IPS DF 6.9 (cell line): ENCODE data around the gene HECTD4.
A peak's percentile ranks its signal among the peaks of the same experiment; 100 is the strongest.

Experiments
- DNase-seq: peaks from one replicate; pipeline ENCODE4 v3.0.0-alpha.2; 2013; ENCODE audit warnings: low read depth, low spot score
- H3K27ac ChIP-seq: one replicate; pipeline ENCODE4 v1.5.1; 2013; ENCODE audit warnings: low read length, control low read depth
- H3K27me3 ChIP-seq: 2 replicates; pipeline ENCODE4 v1.6.1; 2013; ENCODE audit warnings: mild to moderate bottlenecking, low read length; ENCODE audit not compliant: control insufficient read depth, insufficient read depth
- H3K36me3 ChIP-seq: 2 replicates; pipeline ENCODE4 v1.6.1; 2013; ENCODE audit warnings: low read length; ENCODE audit not compliant: control insufficient read depth, insufficient read depth
- H3K4me1 ChIP-seq: 2 replicates; pipeline ENCODE4 v1.6.1; 2013; ENCODE audit warnings: low read length; ENCODE audit not compliant: control insufficient read depth, insufficient read depth
- H3K4me3 ChIP-seq: 2 replicates; pipeline ENCODE4 v1.5.1; 2013; ENCODE audit warnings: mild to moderate bottlenecking, low read length
- H3K9me3 ChIP-seq: 2 replicates; pipeline ENCODE4 v1.6.1; 2013; ENCODE audit warnings: low read length, inconsistent platforms; ENCODE audit not compliant: control insufficient read depth, insufficient read depth
- WGBS: extraction: QIAGEN DNeasy Blood & Tissue Kit; methylation state at CpG from one replicate; pipeline ENCODE4 v1.1.7; 2013; ENCODE audit warnings: mixed read lengths, missing lambda C conversion rate; ENCODE audit not compliant: insufficient read length, insufficient coverage; 5-methylcytosine and 5-hydroxymethylcytosine counted together

The HECTD4 gene

GRCh38 chr12:112146123-112146522 lies 236.1 kb downstream of the HECTD4 start:
- Histone ChIP-seq H3K27ac (no peak overlapping the region), H3K4me3 (no peak overlapping the region), H3K36me3 (peaks cover 25% of the 10 kb centered on the region; the same call in 1 of the 2 replicates), H3K4me1 (no peaks in the 10 kb centered on the region), H3K27me3 (no peaks in the 10 kb centered on the region), H3K9me3 (no peaks in the 10 kb centered on the region)
- no peak for DNase-seq
- WGBS = no CpG with 5 or more reads among the region's 1 CpG

GRCh38 chr12:112140728-112141127 lies 241.5 kb downstream of the HECTD4 start:
- peaks cover 17% of the 10 kb centered on the region; the same call in 1 of the 2 replicates for H3K36me3 ChIP-seq
- no peak overlapping the region for H3K27ac ChIP-seq
- no peaks in the 10 kb centered on the region for H3K9me3 ChIP-seq
- H3K4me3 ChIP-seq = no peak overlapping the region
- no peaks in the 10 kb centered on the region for H3K4me1 ChIP-seq
- no CpG with 5 or more reads among the region's 5 CpGs for WGBS
- no peak for DNase-seq
- no peaks in the 10 kb centered on the region for H3K27me3 ChIP-seq

- Histone ChIP-seq H3K36me3 (0 out of 2 replicates have a peak, but pooled peaks cover 3% of the 10 kb centered on the region), H3K4me1 (no peaks in the 10 kb centered on the region)
- no CpG with 5 or more reads among the region's 3 CpGs for WGBS
These were observed 247.5 kb downstream of the HECTD4 start for GRCh38 chr12:112134731-112135130.

GRCh38 chr12:112133418-112133817 lies 248.8 kb downstream of the HECTD4 start:
- Histone ChIP-seq H3K36me3 (0 out of 2 replicates have a peak, but pooled peaks cover 3% of the 10 kb centered on the region), H3K4me1 (no peaks in the 10 kb centered on the region), H3K27ac (no peak overlapping the region), H3K4me3 (no peak overlapping the region), H3K9me3 (no peaks in the 10 kb centered on the region), H3K27me3 (no peaks in the 10 kb centered on the region)
- no CpG with 5 or more reads among the region's 5 CpGs for WGBS
- DNase-seq = no peak

More at GRCh38 chr12:112134731-112135130, 247.5 kb downstream of the HECTD4 start:
- no peak overlapping the region for H3K4me3 ChIP-seq
- H3K27me3 ChIP-seq = no peaks in the 10 kb centered on the region
- no peak overlapping the region for H3K27ac ChIP-seq
- DNase-seq = no peak
- no peaks in the 10 kb centered on the region for H3K9me3 ChIP-seq

- no peak for DNase-seq
- WGBS = no CpG with 5 or more reads among the region's 1 CpG
- H3K9me3 ChIP-seq = no peaks in the 10 kb centered on the region
- no peak overlapping the region for H3K27ac ChIP-seq
- H3K4me1 ChIP-seq = no peaks in the 10 kb centered on the region
- 0 out of 2 replicates have a peak, but pooled peaks cover 3% of the 10 kb centered on the region for H3K36me3 ChIP-seq
- H3K4me3 ChIP-seq = no peak overlapping the region
- H3K27me3 ChIP-seq = no peaks in the 10 kb centered on the region
These were observed 250.5 kb downstream of the HECTD4 start for GRCh38 chr12:112131686-112132085.

- Histone ChIP-seq H3K9me3 (no peaks in the 10 kb centered on the region), H3K4me1 (no peaks in the 10 kb centered on the region), H3K4me3 (no peak overlapping the region), H3K27ac (no peak overlapping the region), H3K27me3 (no peaks in the 10 kb centered on the region), H3K36me3 (0 out of 2 replicates have a peak, but pooled peaks cover 3% of the 10 kb centered on the region)
- DNase-seq = no peak
- WGBS = no CpG with 5 or more reads among the region's 2 CpGs
These were observed 251.7 kb downstream of the HECTD4 start for GRCh38 chr12:112130441-112130998.

- WGBS = no CpG with 5 or more reads among the region's 7 CpGs
- H3K4me3 ChIP-seq = no peak overlapping the region
These were observed 255.3 kb downstream of the HECTD4 start for GRCh38 chr12:112126911-112127310.

GRCh38 chr12:112126000-112126438 lies 256.2 kb downstream of the HECTD4 start:
- Histone ChIP-seq H3K27ac (no peak overlapping the region), H3K9me3 (no peaks in the 10 kb centered on the region), H3K4me3 (peak overlapping the region; percentile 92), H3K36me3 (no peaks in the 10 kb centered on the region), H3K4me1 (no peaks in the 10 kb centered on the region; the same call in 1 of the 2 replicates), H3K27me3 (no peaks in the 10 kb centered on the region)
- DNase-seq = no peak
- WGBS = no CpG with 5 or more reads among the region's 25 CpGs

More at GRCh38 chr12:112126911-112127310, 255.3 kb downstream of the HECTD4 start:
- H3K27ac ChIP-seq = no peak overlapping the region
- H3K27me3 ChIP-seq = no peaks in the 10 kb centered on the region
- no peaks in the 10 kb centered on the region for H3K36me3 ChIP-seq
- no peaks in the 10 kb centered on the region; the same call in 1 of the 2 replicates for H3K4me1 ChIP-seq
- DNase-seq = no peak
- H3K9me3 ChIP-seq = no peaks in the 10 kb centered on the region

GRCh38 chr12:112125250-112125999 lies 256.8 kb downstream of the HECTD4 start, which contains the start of gene TRAFD1:
Gene TRAFD1, plus strand, starts transcription at chr12:112125560. Its CDS starts 4,963 bp downstream, at chr12:112130523.
- peak; percentile 92 for DNase-seq
- Histone ChIP-seq H3K36me3 (no peaks in the 10 kb centered on the region), H3K4me3 (peak within 1 kb of the TSS; percentile 92), H3K4me1 (no peaks in the 10 kb centered on the region; the same call in 1 of the 2 replicates), H3K27ac (no peak within 1 kb of the TSS), H3K27me3 (no peaks in the 10 kb centered on the region), H3K9me3 (no peaks in the 10 kb centered on the region)
- no CpG with 5 or more reads among the region's 63 CpGs for WGBS

GRCh38 chr12:112124918-112125249 lies 257.3 kb downstream of the HECTD4 start:
- no CpG with 5 or more reads among the region's 1 CpG for WGBS
- Histone ChIP-seq H3K4me3 (no peak overlapping the region), H3K27me3 (no peaks in the 10 kb centered on the region), H3K4me1 (no peaks in the 10 kb centered on the region; the same call in 1 of the 2 replicates), H3K27ac (no peak overlapping the region), H3K36me3 (no peaks in the 10 kb centered on the region), H3K9me3 (no peaks in the 10 kb centered on the region)
- no peak for DNase-seq
